ENCODE data around the gene EXPH5. TPM values are rescaled to one million over a fixed set of nuclear protein-coding genes. Genes with fewer than 3 reads are reported as not detected.

EXPH5 gene
- total RNA-seq, 1 experiment from 2014 or later: 18.3 TPM

GRCh38 chr11:108592591-108593213 lies 866 bp downstream of the EXPH5 start:
- Histone ChIP-seq H3K79me2 (ENCODE audit: insufficient read depth, low read length) (peaks cover 26% of the 10 kb centered on the region; the same call in 1 of the 2 replicates), H3K27ac (ENCODE audit: low read depth, low read length) (peak overlapping the region; percentile 74), H3K4me1 (ENCODE audit: control insufficient read depth in 1 of 2, insufficient read depth in 2 of 2, low read length in 2 of 2) (peaks cover 14 to 20% of the 10 kb centered on the region in 2 experiments), H2AFZ (ENCODE audit: low read depth, low read length, poor library complexity, severe bottlenecking) (peak overlapping the region; percentile 56), H3K27me3 (ENCODE audit: insufficient read depth, low read length) (no peaks in the 10 kb centered on the region), H4K20me1 (ENCODE audit: insufficient read depth) (no peaks in the 10 kb centered on the region), H3K9me2 (ENCODE audit: insufficient read depth) (no peaks in the 10 kb centered on the region), H3K4me3 (replicated peaks in 1 of 2; ENCODE audit: low read depth in 1 of 2, low read length in 2 of 2) (peak overlapping the region; percentile 78 to 86), H3K9me3 (ENCODE audit: control insufficient read depth in 1 of 2, insufficient read depth in 1 of 2, low read depth in 1 of 2, low read length in 2 of 2) (no peaks in the 10 kb centered on the region), H3K36me3 (ENCODE audit: control insufficient read depth in 1 of 2, insufficient read depth in 2 of 2, low read length in 2 of 2) (no peaks in the 10 kb centered on the region), H3K9ac (ENCODE audit: low read length) (peak overlapping the region; percentile 82), H3K4me2 (ENCODE audit: low read length) (peak overlapping the region; percentile 97)
- DNase-seq (ENCODE audit: low read depth, low spot score) (no peak), ATAC-seq (peak; percentile 37)
- CTCF ChIA-PET: interaction anchor here (1.2 kb wide), 1 partner anchor 9 kb away, joined by 4 read pairs; no protein-coding TSS in a partner anchor
- no TSS peak for BruUV-seq (replicated peaks)
- POLR2A ChIA-PET: interaction anchor here (0.5 to 1.5 kb wide), 4 partner anchors 11 to 1736 kb away, joined by 3 to 5 read pairs (median 4); no protein-coding TSS in a partner anchor
- intact Hi-C loops (cut with micrococcal nuclease): loop anchor here (5.0 kb wide), 2 partner anchors 55 to 1080 kb away; no protein-coding TSS in a partner anchor
- RAD21 ChIA-PET (ENCODE audit: low non-redundant PET in 1 of 2, low total read pairs in 2 of 2, uncharacterized antibody in 2 of 2, unreplicated experiment in 2 of 2): no interaction called here
- no peak for TF ChIP-seq ATF3 (IDR thresholded peaks at IDR 0.05)
- no peak for TF ChIP-seq EZH2 (IDR thresholded peaks at IDR 0.05)
- TF ChIP-seq EZH2phosphoT487 (IDR thresholded peaks at IDR 0.05; ENCODE audit: borderline replicate concordance): no peak
- TF ChIP-seq TCF7L2 (IDR thresholded peaks at IDR 0.05; ENCODE audit: borderline replicate concordance, extremely low read depth, insufficient read depth, insufficient read length): no peak
- no peak for TF ChIP-seq CEBPB (IDR thresholded peaks at IDR 0.05; ENCODE audit: low read depth)
- no peak for TF ChIP-seq ZNF274 (IDR thresholded peaks at IDR 0.05; ENCODE audit: low read depth, low read length)
- TF ChIP-seq JUND (IDR thresholded peaks at IDR 0.05): no peak
- TF ChIP-seq CTCF (IDR thresholded peaks at IDR 0.05 in 2 of 3, conservative IDR thresholded peaks at IDR 0.05 in 1 of 3; ENCODE audit: borderline replicate concordance in 1 of 3, insufficient read depth in 1 of 3, low read depth in 2 of 3, low read length in 2 of 3): no peak
- TF ChIP-seq SRF (IDR thresholded peaks at IDR 0.05; ENCODE audit: low read depth): no peak
- TF ChIP-seq MAX (IDR thresholded peaks at IDR 0.05): peak; percentile 91
- TF ChIP-seq ZFX (IDR thresholded peaks at IDR 0.05): peak; percentile 36; the same call in 1 of the 2 replicates
- TF ChIP-seq ZBTB33 (IDR thresholded peaks at IDR 0.05; ENCODE audit: extremely low read depth, insufficient replicate concordance, low read length): no peak
- no peak for TF ChIP-seq FOSL1 (IDR thresholded peaks at IDR 0.05; ENCODE audit: low read depth)
- no peak for TF ChIP-seq SP1 (IDR thresholded peaks at IDR 0.05; ENCODE audit: low read depth)
- no peak for TF ChIP-seq ELF1 (IDR thresholded peaks at IDR 0.05; ENCODE audit: borderline replicate concordance, low read depth)
- no peak for TF ChIP-seq RAD21 (IDR thresholded peaks at IDR 0.05; ENCODE audit: low read depth)
- no peak for TF ChIP-seq CBX3 (IDR thresholded peaks at IDR 0.05; ENCODE audit: low read depth)
- no peak for TF ChIP-seq POLR2AphosphoS5 (IDR thresholded peaks at IDR 0.05; ENCODE audit: low read depth, low read length)
- no peak for TF ChIP-seq POLR2A (IDR thresholded peaks at IDR 0.05; ENCODE audit: borderline replicate concordance, extremely low read depth, insufficient read depth, insufficient read length)
- TF ChIP-seq YY1 (IDR thresholded peaks at IDR 0.05; ENCODE audit: extremely low read depth, insufficient replicate concordance, low read depth, low read length): no peak
- 0 out of 2 replicates have a peak, but pooled peaks have one; percentile 4 for TF ChIP-seq EGR1 (IDR thresholded peaks at IDR 0.05; ENCODE audit: low read depth)
- TF ChIP-seq SIN3A (IDR thresholded peaks at IDR 0.05; ENCODE audit: low read depth): 0 out of 2 replicates have a peak, but pooled peaks have one; percentile 7

All from HCT116 (cell line).